Activated CD8-positive, alpha-beta memory T cell treated with anti-CD3 and anti-CD28 coated beads for 48 hours (primary cell): Measurements from ENCODE around the gene CD2AP.
"Not testable (repeated sequence)": the region's sequence is repeated elsewhere in the genome, so short reads cannot be mapped to it uniquely, and the experiment has no call there.

Source experiments
- DNase-seq, 3 experiments: peaks; one replicate each; pipeline ENCODE4 v3.0.0-alpha.2; 2020; ENCODE audit warnings: low read depth in 2 of 3, low spot score in 2 of 3

The CD2AP gene, protein sequence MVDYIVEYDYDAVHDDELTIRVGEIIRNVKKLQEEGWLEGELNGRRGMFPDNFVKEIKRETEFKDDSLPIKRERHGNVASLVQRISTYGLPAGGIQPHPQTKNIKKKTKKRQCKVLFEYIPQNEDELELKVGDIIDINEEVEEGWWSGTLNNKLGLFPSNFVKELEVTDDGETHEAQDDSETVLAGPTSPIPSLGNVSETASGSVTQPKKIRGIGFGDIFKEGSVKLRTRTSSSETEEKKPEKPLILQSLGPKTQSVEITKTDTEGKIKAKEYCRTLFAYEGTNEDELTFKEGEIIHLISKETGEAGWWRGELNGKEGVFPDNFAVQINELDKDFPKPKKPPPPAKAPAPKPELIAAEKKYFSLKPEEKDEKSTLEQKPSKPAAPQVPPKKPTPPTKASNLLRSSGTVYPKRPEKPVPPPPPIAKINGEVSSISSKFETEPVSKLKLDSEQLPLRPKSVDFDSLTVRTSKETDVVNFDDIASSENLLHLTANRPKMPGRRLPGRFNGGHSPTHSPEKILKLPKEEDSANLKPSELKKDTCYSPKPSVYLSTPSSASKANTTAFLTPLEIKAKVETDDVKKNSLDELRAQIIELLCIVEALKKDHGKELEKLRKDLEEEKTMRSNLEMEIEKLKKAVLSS

DNA sequence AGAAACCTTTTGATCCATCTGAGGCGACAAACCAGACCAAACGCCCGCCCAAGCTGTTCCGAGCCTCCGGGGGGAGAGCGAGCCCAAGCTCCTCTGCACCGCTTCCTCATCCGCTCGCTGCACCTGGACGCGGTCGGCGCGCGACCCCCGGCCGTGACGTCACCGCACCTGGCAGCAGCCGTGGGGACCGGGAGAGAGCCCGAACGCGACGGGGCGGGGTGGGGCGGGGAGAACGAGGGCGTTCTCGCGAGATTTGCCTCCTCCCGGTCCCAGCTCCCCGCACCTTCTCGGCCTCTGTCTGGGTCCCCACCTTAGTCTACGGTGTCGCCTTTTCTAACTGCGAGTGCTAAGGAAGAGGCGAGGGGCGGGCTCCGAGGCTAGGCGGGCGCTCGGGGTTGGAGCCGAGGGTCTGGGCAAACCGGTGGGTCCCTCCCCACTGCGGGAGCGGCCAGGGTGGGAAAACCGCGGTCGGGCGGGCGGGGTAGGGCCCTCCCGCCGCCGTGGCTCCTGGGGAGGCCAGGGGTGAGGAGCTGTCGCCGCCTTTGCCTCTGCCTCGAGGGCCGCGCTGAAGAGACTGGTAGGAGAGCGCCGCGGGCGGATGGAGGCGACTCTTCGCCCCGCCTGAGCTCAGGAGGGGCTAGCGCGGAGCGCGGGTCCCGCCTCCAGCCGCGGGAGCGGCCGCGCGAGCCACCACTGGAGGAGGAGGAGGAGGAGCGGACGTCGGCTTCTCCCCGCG lies at the start of gene CD2AP:
Gene CD2AP (plus strand): TSS at position 293 of the 736 bp plus-strand sequence. CDS start 456 bp downstream, outside the sequence.
- DNase-seq, result peak; percentile 71 to 80 (median 78)

DNA sequence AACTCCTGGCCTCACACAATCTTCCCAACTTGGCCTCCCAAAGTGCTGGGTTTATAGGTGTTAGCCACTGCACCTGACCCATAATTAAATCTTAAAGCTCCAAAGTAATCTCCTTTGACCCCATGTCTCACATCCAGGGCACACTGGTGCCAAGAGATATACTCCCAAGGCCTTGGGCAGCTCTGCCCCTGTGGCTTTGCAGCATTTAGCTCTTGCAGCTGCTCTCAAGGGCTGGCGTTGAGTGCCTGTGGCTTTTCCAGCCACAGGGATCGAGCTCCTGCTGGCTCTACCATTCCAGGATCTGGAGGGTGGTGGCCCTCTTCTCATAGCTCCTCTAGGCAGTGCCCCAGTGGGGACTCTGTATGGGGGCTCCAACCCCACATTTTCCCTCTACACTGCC lies 49.3 kb upstream of the CD2AP start:
- no peak for DNase-seq

DNA sequence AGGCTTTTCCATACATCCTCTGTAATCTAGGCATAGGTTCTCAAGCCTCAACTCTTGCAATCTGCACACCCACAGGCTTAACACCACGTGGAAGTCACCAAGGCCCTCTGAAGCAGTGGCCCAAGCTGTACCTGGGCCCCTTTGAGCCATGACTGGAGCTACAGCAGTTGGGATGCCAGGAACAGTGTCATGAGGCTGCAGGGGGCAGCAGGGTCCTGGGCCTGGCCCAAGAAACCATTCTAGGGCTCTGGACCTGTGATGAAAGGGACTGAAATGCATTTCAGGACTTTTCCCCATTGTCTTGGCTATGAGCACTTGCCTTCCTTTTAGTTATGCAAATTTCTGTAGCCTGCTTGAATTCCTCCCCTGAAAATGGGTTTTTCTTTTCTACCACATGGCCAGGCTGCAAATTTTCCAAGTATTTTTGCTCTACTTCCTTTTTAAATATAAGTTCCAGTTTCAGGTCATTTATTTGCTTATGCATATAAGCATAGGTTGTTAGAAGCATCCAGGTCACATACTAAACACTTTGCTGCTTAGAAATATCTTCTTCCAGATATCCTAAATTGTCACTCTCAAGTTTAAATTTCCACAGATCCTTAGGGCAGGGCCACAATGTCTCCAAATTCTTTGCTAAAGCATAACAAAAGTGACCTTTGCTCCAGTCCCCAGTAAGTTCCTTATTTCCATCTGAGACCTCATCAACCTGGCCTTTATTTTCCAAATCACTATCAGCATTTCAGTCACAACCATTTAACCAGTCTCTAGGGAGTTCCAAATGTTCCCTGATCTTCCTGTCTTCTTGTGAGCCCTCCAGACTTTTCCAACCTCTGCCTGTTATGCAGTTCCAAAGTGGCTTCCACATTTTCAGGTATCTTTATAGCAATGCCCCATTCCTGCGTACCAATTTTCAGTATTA lies 48.6 kb upstream of the CD2AP start:
- DNase-seq, result no peak

DNA sequence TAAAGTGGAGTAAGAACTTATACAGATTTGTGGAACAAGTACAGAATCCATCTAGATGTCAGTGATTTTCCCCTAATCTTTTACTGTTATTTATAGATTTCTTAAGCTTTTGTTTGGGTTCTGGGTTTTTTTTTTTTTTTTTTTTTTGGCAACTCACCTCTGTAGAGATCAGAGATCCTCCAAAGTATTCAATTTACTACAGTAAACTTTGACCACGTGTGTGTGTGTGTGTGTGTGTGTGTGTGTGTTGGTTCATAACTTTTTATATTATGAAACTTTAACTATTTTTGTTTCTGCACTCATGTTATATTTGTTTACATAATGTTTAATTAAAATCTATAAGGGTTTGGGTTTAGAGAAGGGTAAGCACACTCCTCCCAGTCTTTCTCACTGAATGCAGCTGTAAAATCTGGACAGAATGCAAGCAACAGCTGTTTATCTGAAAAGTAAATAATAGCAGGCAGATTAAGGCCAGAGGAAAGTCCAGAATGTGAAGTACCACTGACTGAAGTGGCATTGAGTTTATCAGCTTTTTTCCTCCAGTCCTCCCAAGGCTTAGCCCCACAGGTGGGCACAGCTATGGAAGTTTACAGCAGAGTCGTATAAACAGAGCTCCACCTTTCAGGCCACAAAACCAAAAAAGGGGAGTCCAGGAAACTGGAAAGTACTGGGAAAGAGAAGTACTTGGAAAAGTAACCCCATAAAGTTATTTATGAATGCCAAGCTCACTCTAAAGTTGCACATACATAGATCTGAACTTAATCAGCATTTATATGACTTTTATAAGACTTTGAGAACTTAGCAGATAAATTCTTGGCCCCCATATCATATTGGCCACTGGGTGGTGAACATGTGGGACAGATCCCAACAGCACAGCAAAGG lies 43.0 kb upstream of the CD2AP start:
- DNase-seq, result no peak

DNA sequence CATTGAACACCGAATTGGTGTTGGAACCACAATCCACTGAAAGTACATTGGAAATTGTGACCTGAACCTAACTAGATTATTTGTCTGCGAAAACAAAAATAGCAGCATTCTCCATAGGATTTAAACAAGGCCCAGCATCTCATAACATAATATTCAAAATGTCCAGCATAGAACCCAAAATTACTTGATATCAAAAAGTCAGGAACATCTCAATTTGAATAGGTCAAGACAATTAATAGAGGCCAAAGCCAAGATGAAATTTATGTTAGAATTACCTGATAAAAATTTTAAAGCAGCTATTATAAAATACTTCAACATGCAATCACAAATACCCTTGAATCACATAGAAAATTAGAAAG lies 42.4 kb upstream of the CD2AP start:
- no peak for DNase-seq

DNA sequence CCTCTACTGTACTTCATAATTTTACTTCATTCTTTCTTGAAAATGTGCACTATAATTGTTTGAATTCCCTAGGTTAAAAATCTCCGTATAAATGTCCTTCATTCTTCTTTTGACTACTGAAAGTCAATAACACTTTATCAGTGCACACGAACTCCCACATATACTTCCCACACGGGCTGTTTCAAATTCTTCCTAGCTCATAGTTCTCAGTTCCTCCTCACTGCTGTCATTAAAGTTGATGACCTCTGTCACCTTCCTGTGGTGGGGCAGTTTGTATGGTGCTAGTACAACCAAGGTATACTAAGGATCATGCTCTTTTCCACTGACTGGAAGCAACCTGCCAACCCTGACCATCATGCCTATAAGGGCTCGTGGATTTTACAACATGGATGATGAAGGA lies 40.0 kb upstream of the CD2AP start:
- DNase-seq, result no peak

DNA sequence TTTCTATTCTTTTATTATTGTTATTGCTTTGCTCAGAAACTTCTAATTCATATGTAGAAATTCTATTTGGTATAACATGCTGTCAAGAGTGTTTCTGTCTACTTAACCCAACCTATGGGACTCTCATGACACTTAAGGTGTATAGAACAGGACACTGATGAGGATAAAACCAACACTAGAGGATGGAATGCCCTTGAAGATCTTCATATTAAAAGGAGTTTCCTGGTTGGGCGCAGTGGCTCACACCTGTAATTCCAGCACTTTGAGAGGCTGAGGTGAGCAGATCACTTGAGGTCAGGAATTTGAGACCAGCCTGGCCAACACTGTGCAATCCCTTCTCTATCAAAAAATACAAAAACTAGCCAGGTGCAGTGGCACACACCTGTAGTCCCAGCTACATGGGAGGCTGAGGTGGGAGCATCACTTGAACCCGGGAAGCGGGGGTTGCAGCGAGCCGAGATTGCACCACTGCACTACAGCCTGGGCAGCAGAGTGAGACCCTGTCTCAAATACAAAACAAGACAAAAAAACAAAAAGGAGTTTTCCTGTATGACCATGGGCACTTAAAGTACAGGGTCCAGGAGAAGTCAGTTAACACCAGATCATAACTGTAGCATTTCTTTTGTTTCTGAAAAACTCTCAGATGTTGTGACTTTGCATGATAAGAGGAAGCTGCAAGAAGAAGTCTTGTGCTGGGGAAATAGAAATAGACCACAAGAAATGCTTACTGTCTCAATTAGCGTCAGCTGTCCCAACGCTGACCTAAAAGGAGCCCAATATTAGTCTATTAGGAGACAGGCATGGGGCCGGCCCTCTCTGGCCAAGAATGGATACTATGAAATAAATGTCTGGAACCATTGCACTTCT lies 38.9 kb upstream of the CD2AP start:
- DNase-seq, result no peak

DNA sequence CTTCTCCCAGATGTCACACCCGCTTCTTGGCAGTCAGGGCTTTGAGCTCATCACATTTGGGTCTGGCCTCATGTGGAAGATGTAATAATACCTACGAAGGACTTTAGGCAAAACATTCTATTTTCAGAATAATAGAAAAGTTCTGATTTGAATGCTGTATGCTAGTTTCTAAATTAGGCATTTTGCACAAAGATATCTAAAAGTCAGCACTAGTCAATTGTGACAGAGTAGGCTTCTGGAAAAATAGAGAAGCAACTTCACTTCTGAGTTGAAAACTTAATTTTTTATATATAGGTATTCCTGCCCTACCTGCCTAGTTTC lies 38.3 kb upstream of the CD2AP start:
- DNase-seq, result no peak

DNA sequence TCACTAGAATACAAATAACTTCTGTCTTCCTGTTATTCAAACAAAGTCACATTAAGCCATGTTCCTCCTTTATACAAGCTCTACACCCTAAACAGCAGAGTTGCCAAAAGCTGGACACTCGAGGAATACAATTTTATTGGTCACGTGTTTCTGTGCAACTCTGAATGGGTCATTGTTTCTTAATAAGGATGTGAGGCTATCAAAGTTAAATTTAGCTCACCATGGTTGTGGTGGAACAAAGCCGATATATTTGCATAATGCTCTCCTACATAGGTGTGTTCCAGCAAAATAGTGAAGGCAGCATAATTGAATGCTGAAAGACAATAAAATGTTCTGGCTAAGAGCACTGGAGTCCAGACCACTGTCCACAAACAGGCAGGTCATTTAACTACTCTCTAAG lies 36.9 kb upstream of the CD2AP start:
- DNase-seq, result no peak

DNA sequence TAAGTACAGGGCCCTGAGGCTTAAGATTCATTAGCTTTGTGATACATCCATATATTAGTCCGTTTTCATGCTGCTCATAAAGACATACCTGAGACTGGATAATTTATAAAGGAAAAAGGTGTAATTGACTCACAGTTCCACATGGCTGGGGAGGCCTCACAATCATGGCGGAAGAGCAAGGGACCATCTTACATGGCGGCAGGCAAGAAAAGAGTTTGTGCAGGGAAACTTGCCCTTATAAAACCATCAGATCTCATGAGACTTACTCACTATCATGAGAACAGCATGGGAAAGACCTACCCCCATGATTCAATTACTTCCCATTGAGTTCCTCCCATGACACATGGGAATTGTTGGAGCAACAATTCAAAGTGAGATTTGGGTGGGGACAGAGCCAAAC lies 32.6 kb upstream of the CD2AP start:
- not testable (repeated sequence) for DNase-seq

DNA sequence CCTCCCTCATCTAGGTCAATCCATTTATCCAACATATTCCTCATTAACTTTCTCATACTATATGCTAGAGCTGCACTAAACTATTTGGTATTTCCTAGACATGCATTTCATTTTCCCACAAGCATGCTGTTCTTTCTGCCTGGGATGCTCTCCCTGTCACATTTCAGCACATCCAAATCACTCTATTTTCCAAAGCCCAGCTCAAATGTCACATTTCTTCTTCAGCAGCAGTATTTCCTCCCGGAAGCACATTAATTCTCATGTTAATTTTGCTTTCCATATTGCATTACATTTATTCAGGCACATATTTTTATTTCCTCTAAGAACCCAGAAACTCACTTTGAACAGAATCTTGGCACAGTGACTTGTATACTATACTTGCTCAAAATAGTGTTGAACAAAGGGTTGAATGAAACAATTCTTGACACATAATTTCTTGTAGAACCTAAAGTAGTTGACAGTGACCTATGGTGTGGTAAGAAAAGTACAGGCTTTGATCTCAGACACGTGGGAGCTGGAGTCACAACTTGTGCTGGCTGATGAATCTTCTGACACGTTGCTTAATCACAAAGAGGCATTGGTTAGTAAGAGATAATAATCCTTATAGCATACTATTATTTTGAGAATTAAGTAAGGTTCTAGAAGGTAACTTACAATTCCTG lies 30.8 kb upstream of the CD2AP start:
- no peak for DNase-seq

DNA sequence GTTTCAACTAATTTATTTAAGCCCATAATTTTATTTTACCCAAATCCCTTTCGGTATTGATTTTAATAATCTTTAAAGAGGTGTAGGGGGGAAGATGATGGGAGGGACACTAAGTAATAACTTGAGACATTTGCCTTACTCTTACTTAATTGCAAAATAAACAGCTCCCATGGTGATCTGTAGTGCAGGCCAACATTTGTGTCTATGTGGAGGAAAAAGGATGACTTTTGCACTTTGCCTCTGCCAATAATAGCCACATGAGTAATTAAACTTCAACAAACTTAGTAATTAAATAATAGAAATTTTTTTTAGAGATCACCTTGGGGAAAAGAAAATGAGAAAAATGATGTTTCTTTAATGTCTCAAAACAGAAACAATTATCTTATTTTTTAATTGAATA lies 29.9 kb upstream of the CD2AP start:
- no peak for DNase-seq

DNA sequence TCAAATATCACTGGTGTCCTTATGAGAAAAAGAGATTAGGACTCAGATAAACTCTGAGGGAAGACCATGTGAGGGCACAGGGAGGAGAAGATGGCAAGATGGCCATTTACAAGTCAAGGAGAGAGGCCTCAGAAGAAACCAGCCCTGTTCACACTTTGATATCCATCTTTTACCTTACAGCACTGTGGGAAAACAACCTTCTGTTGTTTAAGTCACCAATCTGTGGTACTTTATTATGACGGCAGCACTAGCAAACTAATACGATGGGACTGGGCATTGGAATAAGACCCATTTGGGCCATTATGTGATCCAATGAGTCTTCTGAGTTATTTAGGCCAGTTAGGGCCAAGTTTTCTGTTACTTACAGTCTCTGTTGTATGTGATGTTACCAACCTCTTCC lies 26.4 kb upstream of the CD2AP start:
- no peak for DNase-seq

DNA sequence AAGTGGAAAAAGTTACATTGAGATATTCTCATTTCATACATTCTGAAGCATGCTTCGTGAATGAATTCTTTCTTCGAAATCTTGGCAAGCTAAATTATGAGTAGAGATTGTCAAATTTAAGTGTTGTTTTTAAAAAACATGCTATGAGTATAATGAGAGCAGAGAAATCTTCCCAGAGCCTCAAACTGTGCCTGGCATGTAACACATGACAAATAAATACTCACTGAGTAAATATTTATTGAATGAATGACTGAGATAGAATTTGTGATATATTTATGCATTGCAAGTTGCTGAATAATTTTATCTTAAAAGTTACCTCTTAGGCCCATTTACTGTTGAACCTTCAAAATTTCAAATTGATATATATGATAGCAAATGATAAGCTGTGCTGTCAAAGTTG lies 24.7 kb upstream of the CD2AP start:
- no peak for DNase-seq

DNA sequence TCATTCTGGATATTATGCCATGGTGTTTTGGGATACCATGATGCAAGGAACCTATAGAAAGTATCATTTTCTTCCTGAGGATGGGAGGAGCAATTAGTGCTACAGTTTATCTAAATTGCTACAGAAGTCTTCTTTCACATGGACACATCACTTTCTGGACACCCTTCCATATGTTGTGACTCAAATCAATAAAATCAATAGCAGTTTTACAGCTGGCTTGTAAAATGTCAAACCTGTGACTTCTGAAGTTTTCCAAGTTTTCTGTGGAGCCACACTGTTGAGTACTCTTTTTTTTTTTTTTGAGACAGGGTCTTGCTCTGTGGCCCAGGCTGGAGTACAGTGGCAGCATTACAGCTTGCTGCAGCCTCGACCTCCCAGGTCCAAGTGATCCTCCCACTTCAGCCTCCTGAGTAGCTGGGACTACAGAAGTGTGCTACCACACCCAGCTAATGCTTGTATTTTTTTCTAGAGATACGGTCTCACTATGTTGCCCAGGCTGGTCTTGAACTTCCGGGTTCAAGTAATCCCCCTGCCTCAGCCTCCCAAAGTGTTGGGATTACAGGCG lies 24.1 kb upstream of the CD2AP start:
- no peak for DNase-seq

DNA sequence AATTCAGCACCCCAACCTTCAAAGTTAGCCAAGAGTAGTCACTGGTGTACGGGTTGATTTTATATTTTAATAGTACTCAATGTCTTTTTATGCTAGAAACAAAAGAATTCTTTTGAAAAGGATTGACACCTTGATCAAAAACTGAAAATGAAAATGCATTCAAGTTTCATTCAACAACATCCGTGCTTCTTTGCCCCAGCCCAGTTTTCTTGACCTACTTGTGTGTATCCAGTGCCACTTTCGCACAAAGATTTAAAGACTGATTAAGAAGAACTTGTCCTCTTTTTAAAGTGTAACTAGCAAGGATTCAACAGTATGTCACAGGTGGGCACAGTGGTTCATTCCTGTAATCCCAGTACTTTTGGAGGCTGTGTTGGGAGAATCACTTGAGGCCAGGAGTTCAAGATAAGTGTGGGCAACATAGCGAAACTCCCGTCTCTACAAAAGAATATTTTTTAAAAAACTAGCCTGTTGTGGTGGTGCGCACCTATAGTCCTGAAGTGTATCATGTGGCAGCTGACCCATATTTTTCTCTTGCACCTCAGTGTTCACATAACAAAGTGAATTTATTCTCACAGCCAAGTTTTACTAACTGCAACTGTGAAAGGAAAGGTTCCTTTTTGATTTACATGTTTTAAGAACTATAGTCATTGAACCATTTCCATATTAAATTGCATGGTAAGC lies 22.7 kb upstream of the CD2AP start:
- DNase-seq, result no peak

DNA sequence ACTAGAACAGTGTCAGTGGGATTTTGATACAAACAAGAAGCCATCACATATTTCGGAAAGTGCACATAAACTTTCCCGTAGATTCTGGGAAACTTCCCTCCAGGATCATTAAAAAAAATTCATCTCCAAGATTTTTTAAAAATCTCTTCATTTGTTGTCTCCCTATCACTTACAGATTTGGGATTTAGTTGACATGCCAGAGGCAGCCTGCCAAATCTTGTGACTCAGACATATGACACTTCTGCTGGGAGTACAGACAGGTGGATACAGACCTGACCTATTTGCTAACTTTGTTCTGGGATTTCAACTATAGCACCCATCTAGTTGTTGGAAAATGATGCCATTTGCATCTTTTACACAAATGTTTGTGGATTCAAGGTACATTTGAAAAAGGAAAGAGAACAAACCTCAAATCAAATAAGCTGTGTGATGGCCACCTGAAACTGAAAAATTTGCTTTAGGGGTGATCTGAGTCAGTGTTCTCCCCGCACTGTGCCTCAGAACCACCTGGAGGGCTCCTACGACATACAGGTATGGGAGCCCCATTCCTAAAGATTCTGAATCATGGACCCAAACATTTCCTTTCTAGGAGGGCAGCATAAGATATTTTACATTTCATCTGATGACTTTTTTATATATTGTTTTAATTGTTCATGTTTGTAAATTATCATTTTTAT lies 21.9 kb upstream of the CD2AP start:
- DNase-seq, result no peak
